NCI-H510A (cell line): ENCODE measurements around the gene SPSB2.
"Not testable (repeated sequence)": the region's sequence is repeated elsewhere in the genome, so short reads cannot be mapped to it uniquely, and the experiment has no call there.

Experiments
- DNase-seq: peaks from one replicate; lab custom pipeline; 2025; lab: John Stamatoyannopoulos, UW

The SPSB2 gene

GRCh38 chr12:6871052-6871957 is 1.8 kb downstream of the SPSB2 start:
- no peak for DNase-seq

DNA sequence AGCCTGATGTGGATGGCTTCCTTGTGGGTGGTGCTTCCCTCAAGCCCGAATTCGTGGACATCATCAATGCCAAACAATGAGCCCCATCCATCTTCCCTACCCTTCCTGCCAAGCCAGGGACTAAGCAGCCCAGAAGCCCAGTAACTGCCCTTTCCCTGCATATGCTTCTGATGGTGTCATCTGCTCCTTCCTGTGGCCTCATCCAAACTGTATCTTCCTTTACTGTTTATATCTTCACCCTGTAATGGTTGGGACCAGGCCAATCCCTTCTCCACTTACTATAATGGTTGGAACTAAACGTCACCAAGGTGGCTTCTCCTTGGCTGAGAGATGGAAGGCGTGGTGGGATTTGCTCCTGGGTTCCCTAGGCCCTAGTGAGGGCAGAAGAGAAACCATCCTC is 2.8 kb downstream of the SPSB2 start:
- not testable (repeated sequence) for DNase-seq

- DNase-seq: no peak
These were observed 3.8 kb downstream of the SPSB2 start for GRCh38 chr12:6869049-6870021.

DNA sequence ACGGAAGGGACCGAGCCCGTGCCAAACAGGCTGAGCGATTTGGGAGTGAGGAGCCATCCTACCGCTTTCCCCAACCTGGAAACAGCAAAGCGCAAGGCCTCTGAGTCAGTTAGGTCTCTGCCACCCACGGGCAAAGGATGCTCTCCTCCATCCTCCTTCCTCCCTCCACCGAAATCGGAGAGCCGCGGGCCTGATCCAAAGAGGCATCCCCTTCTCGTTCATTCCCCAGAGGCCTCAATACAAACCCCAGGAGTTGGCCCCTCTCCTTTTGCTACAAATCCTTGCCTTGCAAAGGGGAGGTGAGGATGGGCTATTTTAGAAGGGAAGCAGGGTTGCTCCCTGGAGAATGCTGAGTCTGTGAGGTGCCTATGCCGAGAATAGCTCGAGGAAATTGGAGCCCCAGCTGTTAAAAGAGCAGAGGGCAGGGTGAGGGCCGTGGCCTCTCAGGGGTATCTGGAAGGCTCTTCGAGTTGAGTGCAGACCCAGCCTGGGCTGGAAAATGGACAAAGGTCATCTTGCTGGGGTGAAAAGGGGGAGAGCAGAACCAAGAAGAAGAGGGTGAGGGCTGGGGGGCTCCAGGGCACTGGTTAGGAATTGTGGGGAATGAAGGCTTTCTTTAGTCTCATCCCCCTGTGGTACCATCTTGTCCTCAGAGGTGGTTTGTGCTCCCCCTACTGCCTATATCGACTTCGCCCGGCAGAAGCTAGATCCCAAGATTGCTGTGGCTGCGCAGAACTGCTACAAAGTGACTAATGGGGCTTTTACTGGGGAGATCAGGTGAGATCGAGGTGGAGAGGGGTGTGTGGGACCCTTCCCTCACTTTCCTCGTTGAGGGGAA is 4.7 kb downstream of the SPSB2 start:
- DNase-seq: no peak

GRCh38 chr12:6867413-6868210 is 5.5 kb downstream of the SPSB2 start, which contains the start of gene TPI1:
Gene TPI1 (plus strand): TSS chr12:6867531. CDS start chr12:6867567, 36 bp downstream.
- DNase-seq: no peak

DNA sequence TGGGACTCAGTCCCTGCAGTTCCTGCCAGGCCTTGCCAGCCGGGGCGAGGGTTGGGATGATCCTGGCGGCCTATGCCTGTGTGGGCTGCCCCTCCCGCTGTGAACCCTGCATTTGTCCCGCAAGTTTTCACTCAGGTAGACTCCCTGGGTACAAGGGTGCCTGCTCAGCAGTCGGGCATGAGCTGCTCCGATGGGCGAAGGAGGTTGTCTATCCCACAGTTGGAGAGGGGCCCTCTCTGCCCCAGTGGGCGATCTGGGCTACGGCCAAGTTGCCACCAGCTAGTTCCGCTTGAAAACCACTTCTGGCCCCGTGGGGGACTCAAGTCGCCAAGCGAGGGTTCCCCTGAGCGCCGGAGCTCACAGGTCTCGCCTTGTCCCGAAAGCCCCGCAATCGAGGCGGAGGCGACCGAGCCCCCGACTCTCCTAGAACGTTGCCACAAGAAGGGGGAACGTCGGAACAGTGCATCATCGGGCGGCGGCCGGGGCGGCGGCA is 6.1 kb downstream of the SPSB2 start:
- DNase-seq: peak; percentile 27

DNA sequence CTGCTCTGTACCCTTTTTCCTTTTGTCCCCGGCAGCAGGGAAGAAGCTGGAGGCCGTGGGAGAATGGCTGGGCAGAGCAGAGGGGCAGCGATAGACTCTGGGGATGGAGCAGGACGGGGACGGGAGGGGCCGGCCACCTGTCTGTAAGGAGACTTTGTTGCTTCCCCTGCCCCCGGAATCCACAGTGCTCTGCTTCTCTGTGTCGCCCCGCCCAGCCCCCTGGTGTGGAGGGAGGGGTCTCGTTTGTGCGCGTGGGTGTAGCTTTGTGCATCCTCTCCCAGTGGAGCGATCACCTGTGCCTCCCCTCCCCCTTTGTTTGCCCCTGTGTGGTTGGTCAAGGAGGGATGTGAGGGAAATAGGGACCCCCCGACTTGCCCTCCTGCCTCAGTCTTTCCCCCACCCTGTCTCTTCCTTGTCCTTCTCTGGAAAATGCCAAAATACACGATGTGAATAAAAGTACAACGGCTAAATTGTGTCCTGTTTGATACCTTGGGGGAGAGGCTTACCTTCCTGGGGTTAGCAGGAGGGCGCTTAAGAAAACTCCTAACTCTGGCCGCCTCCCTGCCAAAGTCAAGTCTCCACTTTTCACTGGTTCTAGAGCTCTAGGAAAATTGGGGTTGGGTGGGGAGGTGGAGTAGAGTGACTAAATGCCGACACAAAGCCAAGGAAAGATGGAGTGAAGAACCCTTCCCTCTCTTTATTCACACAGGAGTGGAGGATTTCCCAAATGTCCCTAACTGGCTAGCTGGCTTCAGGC is 6.8 kb downstream of the SPSB2 start:
- no peak for DNase-seq

- not testable (repeated sequence) for DNase-seq
These were observed 7.8 kb downstream of the SPSB2 start for GRCh38 chr12:6865307-6865706.

GRCh38 chr12:6863586-6864321 is 9.3 kb downstream of the SPSB2 start:
- no peak for DNase-seq

DNA sequence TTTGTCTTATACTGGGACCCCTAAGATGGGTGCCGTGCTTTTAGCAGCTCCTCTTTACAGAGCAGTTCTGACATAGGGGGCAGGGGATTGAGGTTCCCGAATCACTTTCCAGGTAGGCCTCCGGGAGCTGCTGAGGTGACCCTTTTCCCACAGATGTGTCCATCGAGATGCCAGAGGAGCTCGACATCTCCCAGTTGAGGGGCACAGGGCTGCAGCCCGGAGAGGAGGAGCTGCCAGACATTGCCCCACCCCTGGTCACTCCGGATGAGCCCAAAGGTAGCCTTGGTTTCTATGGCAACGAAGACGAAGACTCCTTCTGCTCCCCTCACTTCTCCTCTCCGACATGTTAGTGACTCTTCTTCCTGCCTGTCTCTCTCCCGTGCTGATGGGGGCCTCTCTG is 10.1 kb downstream of the SPSB2 start:
- DNase-seq: no peak

DNA sequence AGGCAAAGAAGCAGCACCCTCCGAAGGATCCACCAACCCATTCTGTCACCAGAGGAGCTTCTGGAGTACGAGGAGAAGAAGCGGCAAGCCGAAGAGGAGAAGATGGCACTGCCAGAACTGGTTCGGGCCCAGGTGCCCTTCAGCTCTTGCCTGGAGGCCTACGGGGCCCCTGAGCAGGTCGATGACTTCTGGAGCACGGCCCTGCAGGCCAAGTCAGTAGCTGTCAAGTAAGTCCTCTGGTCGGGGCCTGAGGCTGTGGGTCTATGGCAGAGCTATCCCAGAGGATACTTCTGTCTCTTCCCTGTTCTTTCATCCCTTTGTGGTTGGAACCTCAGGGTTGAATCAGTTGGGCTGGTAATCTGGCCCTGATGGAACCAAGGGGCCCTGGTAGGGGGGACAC is 11.7 kb downstream of the SPSB2 start:
- no peak for DNase-seq

- no peak for DNase-seq
These were observed 12.2 kb downstream of the SPSB2 start for GRCh38 chr12:6860942-6861341.

- DNase-seq: no peak
These were observed 13.0 kb downstream of the SPSB2 start for GRCh38 chr12:6860116-6860515.

- DNase-seq: no peak
These were observed 14.3 kb downstream of the SPSB2 start for GRCh38 chr12:6858799-6859198.

GRCh38 chr12:6855322-6855721 is 17.8 kb downstream of the SPSB2 start:
- DNase-seq: no peak

DNA sequence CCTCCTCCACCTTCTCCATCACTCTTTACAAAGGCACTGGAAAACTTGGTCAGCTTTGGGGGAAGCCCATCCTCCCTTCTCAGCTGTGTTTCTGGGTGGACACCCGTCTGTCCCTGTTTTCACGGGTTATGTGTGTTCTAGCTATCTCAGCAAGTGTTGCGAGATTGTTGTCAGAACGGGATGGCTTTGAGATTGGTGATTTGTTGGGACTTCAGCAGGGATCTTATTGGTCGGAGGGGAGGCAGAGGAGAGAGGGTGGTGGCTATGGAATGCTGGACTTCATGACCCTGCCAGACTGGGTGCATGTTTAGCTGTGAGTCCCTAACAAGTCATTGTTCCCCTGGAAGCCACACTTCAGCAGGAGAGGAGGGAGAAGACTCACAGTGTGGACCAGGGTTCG is 19.1 kb downstream of the SPSB2 start:
- no peak for DNase-seq

- no peak for DNase-seq
These were observed 19.5 kb downstream of the SPSB2 start for GRCh38 chr12:6853626-6854025.

GRCh38 chr12:6852651-6853354 is 20.3 kb downstream of the SPSB2 start:
- no peak for DNase-seq
